KOPT-K1 (cell line): ENCODE data around the gene SMPD4.
A peak's percentile ranks its signal among the peaks of the same experiment; 100 is the strongest.
"Not testable (repeated sequence)": the region's sequence is repeated elsewhere in the genome, so short reads cannot be mapped to it uniquely, and the experiment has no call there.

ENCODE experiments used
- H3K27ac ChIP-seq: fragments of 200-600 bp; sonication (generic); 2 replicates; pipeline ENCODE4 v1.5.1; 2016; ENCODE audit warnings: antibody characterized with exemption, mild to moderate bottlenecking, low read depth, low read length; ENCODE audit not compliant: poor library complexity, severe bottlenecking
- H3K36me3 ChIP-seq: fragments of 200-600 bp; sonication (generic); 2 replicates; pipeline ENCODE4 v1.5.1; 2017; ENCODE audit warnings: antibody characterized with exemption, mild to moderate bottlenecking, low read length, moderate library complexity; ENCODE audit not compliant: insufficient read depth
- H3K9me3 ChIP-seq: fragments of 200-600 bp; sonication (generic); 2 replicates; pipeline ENCODE4 v1.5.1; 2017; ENCODE audit warnings: antibody characterized with exemption, low read length, mild to moderate bottlenecking; ENCODE audit not compliant: insufficient read depth, poor library complexity, severe bottlenecking

SMPD4 gene

GRCh38 chr2:130174866-130175265 is 6.5 kb downstream of the SMPD4 start:
- not testable (repeated sequence) for H3K9me3 ChIP-seq, H3K27ac ChIP-seq
- H3K36me3 ChIP-seq = peaks cover 81% of the 10 kb centered on the region

DNA sequence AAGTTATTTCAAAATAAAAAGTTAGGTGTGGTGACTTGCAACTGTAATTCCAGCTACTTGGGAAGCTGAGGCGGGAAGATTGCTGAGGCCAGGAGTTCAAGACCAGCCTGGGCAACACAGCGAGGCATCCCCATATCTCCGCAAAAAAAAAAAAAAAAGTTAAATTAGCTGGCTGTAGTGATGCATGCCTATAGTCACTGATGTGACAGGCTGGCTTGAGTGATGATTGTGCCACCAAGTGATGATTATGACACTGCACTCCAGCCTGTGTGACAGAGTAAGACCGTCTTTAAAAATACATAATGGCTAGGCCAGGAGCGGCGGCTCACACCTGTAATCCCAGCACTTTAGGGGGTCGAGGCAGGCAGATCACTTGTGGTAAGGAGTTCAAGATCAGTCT is 11.5 kb downstream of the SMPD4 start:
- H3K27ac ChIP-seq = no peak overlapping the region
- H3K36me3 ChIP-seq = peaks cover 95% of the 10 kb centered on the region
- no peaks in the 10 kb centered on the region for H3K9me3 ChIP-seq

GRCh38 chr2:130169163-130169562 is 12.2 kb downstream of the SMPD4 start:
- peaks cover 95% of the 10 kb centered on the region for H3K36me3 ChIP-seq
- H3K27ac ChIP-seq, H3K9me3 ChIP-seq: not testable (repeated sequence)

- H3K36me3 ChIP-seq = peaks cover 91% of the 10 kb centered on the region
- H3K9me3 ChIP-seq, H3K27ac ChIP-seq: not testable (repeated sequence)
These were observed 14.8 kb downstream of the SMPD4 start for GRCh38 chr2:130166611-130167010.

GRCh38 chr2:130165293-130166016 is 15.9 kb downstream of the SMPD4 start:
- Histone ChIP-seq H3K27ac (no peak overlapping the region), H3K36me3 (peaks cover 90% of the 10 kb centered on the region), H3K9me3 (no peaks in the 10 kb centered on the region)

DNA sequence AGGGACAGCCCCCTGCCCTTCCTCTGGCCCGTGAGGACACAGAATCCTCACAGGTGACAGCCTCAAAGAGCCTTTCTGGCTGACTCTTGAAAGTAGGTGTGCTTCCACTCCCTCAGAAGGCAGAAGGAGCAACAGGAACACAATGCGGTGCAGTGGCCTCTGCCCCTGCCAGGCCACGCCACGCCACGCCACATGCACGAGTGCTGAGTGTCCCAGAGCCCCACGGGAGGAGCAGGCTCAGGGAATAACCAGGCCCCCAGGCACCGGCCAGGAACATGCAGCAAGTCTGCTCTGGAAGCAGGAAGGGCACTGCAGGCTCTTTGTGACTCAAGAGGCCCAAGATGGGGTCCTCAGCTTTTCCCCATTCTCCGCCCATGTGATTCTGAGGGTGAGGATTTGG is 18.4 kb downstream of the SMPD4 start:
- H3K27ac ChIP-seq = no peak overlapping the region
- H3K9me3 ChIP-seq = no peaks in the 10 kb centered on the region
- H3K36me3 ChIP-seq = peaks cover 88% of the 10 kb centered on the region

DNA sequence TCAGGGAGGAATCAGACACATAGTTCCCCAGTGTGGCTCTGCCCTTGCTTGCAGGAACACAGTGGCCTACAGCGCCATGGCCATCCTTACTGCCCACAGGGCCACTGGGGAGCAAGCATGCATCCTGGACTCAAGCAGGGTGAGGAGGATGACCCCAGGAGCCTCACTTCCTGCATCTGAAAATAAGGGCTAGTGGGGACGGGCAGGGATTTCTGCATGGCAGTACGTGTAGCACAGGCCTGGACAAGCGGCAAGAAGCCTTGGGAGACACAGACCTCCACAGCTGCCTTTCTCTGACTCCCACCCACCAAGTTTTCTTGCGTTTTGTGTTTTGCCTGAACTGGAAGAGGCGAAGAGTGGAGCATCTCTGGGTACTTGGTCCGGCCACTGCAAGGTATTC is 18.9 kb downstream of the SMPD4 start:
- H3K36me3 ChIP-seq = peaks cover 88% of the 10 kb centered on the region
- not testable (repeated sequence) for H3K27ac ChIP-seq, H3K9me3 ChIP-seq

DNA sequence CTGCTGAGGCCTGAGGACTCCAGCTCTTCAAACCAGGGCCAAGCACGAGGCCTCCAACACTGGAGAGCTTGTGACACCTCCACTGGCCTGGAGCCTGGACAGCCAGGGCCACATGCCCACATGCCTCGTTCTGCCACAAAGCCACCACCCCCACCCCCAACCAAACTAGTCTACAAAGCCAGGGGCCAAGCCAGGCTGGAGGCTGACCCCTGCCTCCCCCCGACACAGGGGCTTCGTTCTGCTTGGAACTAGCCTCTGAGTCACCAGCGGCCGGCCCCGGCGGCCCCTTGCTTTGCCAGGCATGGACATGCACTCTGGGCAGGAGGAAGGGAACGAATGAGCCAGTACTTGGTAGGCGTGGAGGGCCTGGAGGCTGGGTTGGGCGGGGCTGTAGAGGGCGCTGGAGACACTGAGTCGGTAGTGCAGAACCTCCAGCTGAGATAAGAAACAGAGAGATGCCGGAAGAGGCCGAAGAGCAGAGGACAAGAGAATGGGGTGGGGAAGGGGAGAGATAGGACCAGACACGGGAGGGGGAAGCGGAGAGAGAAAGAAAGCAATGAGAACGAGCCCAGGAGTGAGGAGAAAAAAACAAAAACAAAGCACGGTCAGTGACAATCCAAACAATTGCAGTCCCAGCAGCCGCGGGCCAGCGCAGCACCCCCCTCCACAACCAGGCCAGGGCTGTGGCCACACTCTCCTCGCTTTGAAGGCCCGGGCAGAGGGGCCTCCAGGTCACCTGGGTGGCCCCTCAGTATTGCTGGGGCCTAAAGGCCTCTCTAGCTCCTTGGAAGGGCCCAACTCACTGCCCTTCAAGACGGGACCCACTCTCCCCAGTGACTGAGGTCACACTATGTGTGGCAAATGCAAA is 20.3 kb downstream of the SMPD4 start:
- not testable (repeated sequence) for H3K27ac ChIP-seq, H3K9me3 ChIP-seq
- H3K36me3 ChIP-seq = peaks cover 78% of the 10 kb centered on the region

- H3K36me3 ChIP-seq = peaks cover 78% of the 10 kb centered on the region
- H3K27ac ChIP-seq = no peak overlapping the region
- no peaks in the 10 kb centered on the region for H3K9me3 ChIP-seq
These were observed 21.3 kb downstream of the SMPD4 start for GRCh38 chr2:130160131-130160530.

DNA sequence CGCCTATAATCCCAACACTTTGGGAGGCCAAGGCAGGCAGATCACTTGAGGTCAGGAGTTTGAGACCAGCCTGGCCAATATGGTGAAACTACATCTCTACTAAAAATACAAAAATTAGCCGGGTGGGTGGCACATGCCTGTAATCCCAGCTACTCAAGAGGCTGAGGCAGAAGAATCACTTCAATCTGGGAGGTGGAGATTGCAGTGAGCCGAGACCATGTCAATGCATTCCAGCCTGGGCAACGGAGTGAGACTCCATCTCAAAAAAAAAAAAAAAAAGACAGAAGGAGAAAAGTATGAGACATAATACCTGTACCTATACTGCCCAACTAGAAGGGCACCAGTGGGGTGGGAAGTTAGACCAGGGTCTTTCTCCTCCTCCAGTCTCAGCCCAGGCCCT is 22.0 kb downstream of the SMPD4 start:
- peaks cover 78% of the 10 kb centered on the region for H3K36me3 ChIP-seq
- not testable (repeated sequence) for H3K9me3 ChIP-seq, H3K27ac ChIP-seq

DNA sequence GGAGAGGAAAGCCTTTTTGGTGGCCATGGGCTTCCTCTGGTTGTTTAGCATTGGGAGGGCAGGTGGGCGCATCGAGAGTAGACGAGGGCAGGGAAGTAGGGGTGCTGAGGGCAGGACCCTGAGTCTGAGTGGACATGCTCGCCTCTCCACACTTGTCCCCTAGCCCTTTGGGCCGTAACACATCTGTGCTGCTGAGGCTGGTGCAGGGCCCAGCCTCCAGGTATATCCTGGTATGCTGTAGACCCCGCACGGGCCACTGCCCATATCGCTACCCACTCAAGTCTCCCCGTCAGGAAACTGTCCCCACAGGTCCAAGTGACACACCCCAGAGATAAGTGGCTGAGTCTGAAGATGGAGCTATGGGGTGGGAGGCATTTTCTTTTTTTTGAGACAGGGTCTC is 22.8 kb downstream of the SMPD4 start:
- Histone ChIP-seq H3K36me3 (peaks cover 78% of the 10 kb centered on the region), H3K27ac (no peak overlapping the region), H3K9me3 (no peaks in the 10 kb centered on the region)

DNA sequence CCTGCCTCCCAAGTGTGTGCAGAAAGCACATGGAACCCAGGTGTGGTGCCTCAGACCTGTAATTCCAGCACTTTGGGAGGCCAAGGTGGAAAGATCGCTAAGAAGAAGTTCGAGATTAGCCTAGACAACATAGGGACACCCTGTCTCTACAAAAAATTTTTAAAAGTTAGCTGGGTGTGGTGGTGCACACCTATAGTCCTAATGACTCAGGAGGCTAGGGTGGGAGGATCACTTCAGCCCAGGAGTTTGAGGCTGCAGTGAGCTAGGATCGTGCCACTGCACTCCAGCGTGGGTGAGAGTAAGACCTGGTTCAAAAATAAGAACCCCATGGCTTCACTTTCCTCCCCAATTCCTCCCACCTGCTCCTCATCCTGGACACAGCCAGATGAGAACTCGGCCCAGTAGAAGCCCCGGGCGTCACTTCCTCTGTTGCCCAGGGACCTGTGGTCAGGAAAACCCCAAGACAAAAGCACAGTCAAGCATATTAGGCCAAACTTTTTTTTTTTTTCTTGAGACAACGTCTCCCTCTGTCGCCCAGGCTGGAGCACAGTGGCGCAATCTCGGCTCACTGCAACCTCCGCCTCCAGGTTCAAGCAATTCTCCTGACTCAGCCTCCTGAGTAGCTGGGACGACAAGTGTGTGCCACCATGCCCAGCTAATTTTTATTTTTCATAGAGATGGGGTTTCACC is 23.4 kb downstream of the SMPD4 start:
- Histone ChIP-seq H3K36me3 (peaks cover 78% of the 10 kb centered on the region), H3K27ac (peak overlapping the region; percentile 38)
- not testable (repeated sequence) for H3K9me3 ChIP-seq

- peak overlapping the region; percentile 38 for H3K27ac ChIP-seq
These were observed 24.0 kb downstream of the SMPD4 start for GRCh38 chr2:130157354-130157753.

DNA sequence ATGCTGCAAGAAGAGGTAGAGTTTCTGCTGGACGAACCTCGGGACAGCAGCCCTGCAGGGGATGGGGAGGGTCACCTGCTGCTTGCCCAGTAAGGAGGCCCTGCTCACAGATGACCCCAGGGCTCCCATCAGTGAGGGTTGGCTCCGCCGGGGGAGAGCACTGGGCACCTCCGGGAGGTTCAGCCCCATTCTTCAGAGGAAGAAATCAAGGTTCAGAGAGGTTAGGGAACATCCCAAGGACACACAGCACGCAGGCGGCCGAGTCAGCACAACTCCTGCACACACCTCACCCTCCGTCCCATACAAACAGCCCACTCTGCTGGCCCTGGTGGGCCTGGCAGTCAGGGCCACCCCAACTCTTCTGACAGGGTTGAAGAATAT is 24.8 kb downstream of the SMPD4 start:
- Histone ChIP-seq H3K27ac (no peak overlapping the region), H3K9me3 (no peaks in the 10 kb centered on the region), H3K36me3 (peaks cover 79% of the 10 kb centered on the region)

More at GRCh38 chr2:130157354-130157753, 24.0 kb downstream of the SMPD4 start:
- not testable (repeated sequence) for H3K9me3 ChIP-seq
- peaks cover 75% of the 10 kb centered on the region for H3K36me3 ChIP-seq

GRCh38 chr2:130155956-130156623 is 25.3 kb downstream of the SMPD4 start:
- not testable (repeated sequence) for H3K27ac ChIP-seq, H3K9me3 ChIP-seq
- peaks cover 76% of the 10 kb centered on the region for H3K36me3 ChIP-seq
